EL (cell line): ENCODE data around the gene HUWE1.
A peak's percentile ranks its signal among the peaks of the same experiment; 100 is the strongest.

Source experiments
- DNase-seq: peaks from one replicate; pipeline ENCODE4 v3.0.0-alpha.2; 2016

The HUWE1 gene

GRCh38 chrX:53483838-53484405 is 202.6 kb downstream of the HUWE1 start:
- peak; percentile 16 for DNase-seq

GRCh38 chrX:53483416-53483815 is 203.1 kb downstream of the HUWE1 start:
- no peak for DNase-seq
